PC-3 (cell line): ENCODE measurements around the gene ZNF738. TPM values are rescaled to one million over a fixed set of nuclear protein-coding genes. Genes with fewer than 3 reads are reported as not detected.
"Not testable (repeated sequence)": the region's sequence is repeated elsewhere in the genome, so short reads cannot be mapped to it uniquely, and the experiment has no call there.

Experiments
- ATAC-seq: fragments of 200-7000 bp; cut with Tn5 transposase; 2 replicates; pipeline ENCODE4 v1.9.1; 2020; ENCODE audit warnings: mild to moderate bottlenecking, moderate library complexity
- Bru-seq: library from RNA; stranded (reverse); fragments of 400-500 nt; gene quantifications from one replicate; lab custom pipeline; 2021; lab: Mats Ljungman, UMichigan
- BruChase-seq, 2 experiments: library from RNA; stranded (reverse); fragments of 400-500 nt; gene quantifications; one replicate each; lab custom pipeline; 2021; lab: Mats Ljungman, UMichigan
- BruUV-seq: library from RNA; stranded (reverse); fragments of 400-500 nt; replicated peaks from 2 replicates; lab custom pipeline; 2021; lab: Mats Ljungman, UMichigan
- CTCF ChIA-PET: fragments of 300-600 bp; sonication (Branson Sonifier 250); formaldehyde crosslinking; loops from one replicate; lab custom pipeline; 2022; ENCODE audit warnings: antibody characterized with exemption; lab: Charles Lee
- POLR2A ChIA-PET: fragments of 300-600 bp; sonication (Branson Sonifier 250); formaldehyde crosslinking; loops from one replicate; lab custom pipeline; 2022; ENCODE audit warnings: antibody characterized with exemption; ENCODE audit not compliant: unreplicated experiment; lab: Charles Lee
- DNase-seq: peaks from one replicate; pipeline ENCODE4 v3.0.0-alpha.2; 2015
- H2AFZ ChIP-seq: fragments of 300-600 bp; sonication (generic); 2 replicates; pipeline ENCODE4 v1.6.0; 2016; ENCODE audit warnings: antibody characterized with exemption, low read length
- H3F3A ChIP-seq: fragments of 300-600 bp; sonication (generic); one replicate; pipeline ENCODE4 v1.6.0; 2017; ENCODE audit warnings: antibody characterized with exemption, low read length, control low read depth, mild to moderate bottlenecking; ENCODE audit not compliant: unreplicated experiment
- H3K27ac ChIP-seq: fragments of 300-600 bp; sonication (generic); 2 replicates; pipeline ENCODE4 v1.5.1; 2016; ENCODE audit warnings: mild to moderate bottlenecking, low read length
- H3K27me3 ChIP-seq: fragments of 300-600 bp; sonication (generic); 2 replicates; pipeline ENCODE4 v1.6.1; 2016; ENCODE audit warnings: low read length, mixed read lengths
- H3K36me3 ChIP-seq: fragments of 300-600 bp; sonication (generic); 2 replicates; pipeline ENCODE4 v1.6.1; 2016; ENCODE audit warnings: low read depth, mixed run types, low read length, mixed read lengths
- H3K4me1 ChIP-seq: fragments of 300-600 bp; sonication (generic); 2 replicates; pipeline ENCODE4 v1.5.1; 2016; ENCODE audit warnings: low read length; ENCODE audit not compliant: insufficient read depth
- H3K4me2 ChIP-seq: fragments of 300-600 bp; sonication (generic); 2 replicates; pipeline ENCODE4 v1.6.0; 2016; ENCODE audit warnings: low read length
- H3K4me3 ChIP-seq: fragments of 300-600 bp; sonication (generic); 2 replicates; pipeline ENCODE4 v1.5.1; 2016; ENCODE audit warnings: mild to moderate bottlenecking, low read length, mixed read lengths
- H3K79me2 ChIP-seq: fragments of 300-600 bp; sonication (generic); 2 replicates; pipeline ENCODE4 v1.6.1; 2017; ENCODE audit warnings: low read length, mixed read lengths
- H3K9ac ChIP-seq: fragments of 300-600 bp; sonication (generic); 2 replicates; pipeline ENCODE4 v1.6.0; 2016; ENCODE audit warnings: mild to moderate bottlenecking, low read length
- H3K9me2 ChIP-seq: fragments of 300-600 bp; sonication (generic); replicated peaks from 2 replicates; pipeline ENCODE4 v1.6.1; 2016; ENCODE audit warnings: mixed run types, low read length, mixed read lengths
- H3K9me3 ChIP-seq: fragments of 300-600 bp; sonication (generic); 2 replicates; pipeline ENCODE4 v1.6.1; 2016; ENCODE audit warnings: low read length, mixed read lengths
- H4K20me1 ChIP-seq: fragments of 300-600 bp; sonication (generic); 2 replicates; pipeline ENCODE4 v1.6.1; 2016; ENCODE audit warnings: low read length, mixed read lengths
- EZH2 ChIP-seq: fragments of 300-600 bp; sonication (generic); IDR thresholded peaks from one replicate; pipeline ENCODE4 v1.6.1; 2017; ENCODE audit warnings: antibody characterized with exemption, mild to moderate bottlenecking, low read length; ENCODE audit not compliant: unreplicated experiment
- EZH2phosphoT487 ChIP-seq: fragments of 300-600 bp; sonication (generic); IDR thresholded peaks from 2 replicates; pipeline ENCODE4 v1.6.1; 2018; ENCODE audit warnings: mild to moderate bottlenecking, antibody characterized with exemption, low read length, borderline replicate concordance
- intact Hi-C: fragments of 100-400 bp; cut with micrococcal nuclease; formaldehyde crosslinking; loops from 2 replicates; pipeline ENCODE4 v1.9.0; 2023
- long read RNA-seq: library from polyadenylated mRNA; unstranded; transcript quantifications from one replicate; pipeline ENCODE4 v2.0.0, GENCODE V29; 2021; ENCODE audit not compliant: unreplicated experiment
- total RNA-seq: library from RNA; depleted of rRNA; stranded (reverse); fragments of >200 nt; gene quantifications from 2 replicates; pipeline ENCODE4 v1.2.3, GENCODE V29; 2014; rRNA removed
- TF ChIP-seq, protein P1 (sequence below): fragments of 300-600 bp; sonication (generic); conservative IDR thresholded peaks from 2 replicates; pipeline ENCODE4 v1.5.1; 2017; ENCODE audit warnings: antibody characterized with exemption, low read depth, mild to moderate bottlenecking, low read length

Gene ZNF738
- total RNA-seq (6.0 and 8.1 TPM in 2 replicates), Bru-seq, nascent RNA (percentile 49 among the genes with signal in this experiment), BruChase-seq, experiment 1, labeled RNA remaining after a 6-hour chase (percentile 42 among the genes with signal in this experiment), BruChase-seq, experiment 2, labeled RNA remaining after a 2-hour chase (percentile 46 among the genes with signal in this experiment)
- long read RNA-seq, partial matches to known transcripts = 1 of 1 reads
- long read RNA-seq, other reads (novel, unspliced or antisense) = 0 of 1 reads

DNA sequence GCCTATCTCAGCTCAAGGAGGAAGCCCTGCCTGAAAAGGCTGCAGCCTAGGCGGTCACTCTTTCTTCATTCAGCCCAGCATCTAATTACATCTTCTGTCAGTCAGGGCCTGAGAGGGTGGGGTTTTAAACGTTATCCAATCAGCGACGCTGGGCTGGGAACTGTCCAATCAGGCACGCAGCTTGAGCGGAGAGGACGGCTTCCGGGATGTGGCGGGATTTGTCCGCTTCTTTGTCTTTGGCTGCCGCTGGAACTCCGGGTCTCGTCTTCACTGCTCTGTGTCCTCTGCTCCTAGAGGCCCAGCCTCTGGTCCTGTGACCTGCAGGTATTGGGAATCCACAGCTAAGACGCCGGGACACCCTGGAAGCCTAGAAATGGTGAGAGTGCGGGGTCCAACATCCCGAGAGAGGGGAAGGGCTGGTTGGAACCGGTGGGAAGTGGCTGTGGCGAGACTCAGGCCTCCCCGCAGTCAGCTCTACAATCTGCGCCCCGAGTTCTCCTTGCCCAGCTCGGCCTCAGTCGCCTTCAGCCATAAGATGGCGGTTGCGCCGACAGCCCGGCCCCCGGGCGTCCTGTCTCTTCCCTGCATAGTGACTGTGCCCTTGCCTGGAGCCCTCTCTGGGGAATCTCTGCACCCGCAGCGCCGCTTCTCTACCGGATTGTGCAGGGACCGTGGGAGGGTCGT is at the start of gene ZNF738:
Gene ZNF738 (plus strand): TSS at position 233 of the 684 bp plus-strand sequence. CDS start 141 bp downstream, at position 374.
- Histone ChIP-seq H2AFZ (peak within 1 kb of the TSS; percentile 79), H3K4me1 (no peaks in the 10 kb centered on the region), H3K9me3 (peaks cover 12% of the 10 kb centered on the region; the same call in 1 of the 2 replicates), H3F3A (no peaks in the 10 kb centered on the region), H3K27ac (no peak within 1 kb of the TSS), H3K9ac (peak within 1 kb of the TSS; percentile 65), H3K36me3 (peaks cover 25% of the 10 kb centered on the region), H3K27me3 (no peaks in the 10 kb centered on the region), H3K9me2 (no peaks in the 10 kb centered on the region), H3K79me2 (peaks cover 13% of the 10 kb centered on the region; the same call in 1 of the 2 replicates), H3K4me2 (peak within 1 kb of the TSS; percentile 56), H4K20me1 (no peaks in the 10 kb centered on the region), H3K4me3 (peak within 1 kb of the TSS; percentile 68)
- POLR2A ChIA-PET = interaction anchor here (0.6 to 0.7 kb wide), 2 partner anchors 339 to 431 kb away, joined by 3 to 5 read pairs; partner anchors contain the start of gene ZNF430
- TF ChIP-seq EZH2phosphoT487 = no peak
- no peak for TF ChIP-seq EZH2
- TF ChIP-seq, protein P1, sequence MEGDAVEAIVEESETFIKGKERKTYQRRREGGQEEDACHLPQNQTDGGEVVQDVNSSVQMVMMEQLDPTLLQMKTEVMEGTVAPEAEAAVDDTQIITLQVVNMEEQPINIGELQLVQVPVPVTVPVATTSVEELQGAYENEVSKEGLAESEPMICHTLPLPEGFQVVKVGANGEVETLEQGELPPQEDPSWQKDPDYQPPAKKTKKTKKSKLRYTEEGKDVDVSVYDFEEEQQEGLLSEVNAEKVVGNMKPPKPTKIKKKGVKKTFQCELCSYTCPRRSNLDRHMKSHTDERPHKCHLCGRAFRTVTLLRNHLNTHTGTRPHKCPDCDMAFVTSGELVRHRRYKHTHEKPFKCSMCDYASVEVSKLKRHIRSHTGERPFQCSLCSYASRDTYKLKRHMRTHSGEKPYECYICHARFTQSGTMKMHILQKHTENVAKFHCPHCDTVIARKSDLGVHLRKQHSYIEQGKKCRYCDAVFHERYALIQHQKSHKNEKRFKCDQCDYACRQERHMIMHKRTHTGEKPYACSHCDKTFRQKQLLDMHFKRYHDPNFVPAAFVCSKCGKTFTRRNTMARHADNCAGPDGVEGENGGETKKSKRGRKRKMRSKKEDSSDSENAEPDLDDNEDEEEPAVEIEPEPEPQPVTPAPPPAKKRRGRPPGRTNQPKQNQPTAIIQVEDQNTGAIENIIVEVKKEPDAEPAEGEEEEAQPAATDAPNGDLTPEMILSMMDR = no peak
- ATAC-seq (peak; percentile 94), DNase-seq (peak; percentile 82)
- intact Hi-C loops = no loop called here
- CTCF ChIA-PET = no interaction called here
- BruUV-seq = TSS peak; percentile 63

GRCh38 chr19:21312807-21313206 is 46.0 kb upstream of the ZNF738 start:
- BruUV-seq, intact Hi-C loops, H3K79me2 ChIP-seq, H3K27ac ChIP-seq, H3K27me3 ChIP-seq, ATAC-seq, H4K20me1 ChIP-seq, H3K4me3 ChIP-seq, H3K9ac ChIP-seq, H2AFZ ChIP-seq, H3F3A ChIP-seq, POLR2A ChIA-PET, DNase-seq, H3K4me2 ChIP-seq, H3K9me2 ChIP-seq, H3K4me1 ChIP-seq: not testable (repeated sequence)
- CTCF ChIA-PET = interaction anchor here (0.6 kb wide), 1 partner anchor 12 kb away, joined by 4 read pairs; no protein-coding TSS in a partner anchor
- Histone ChIP-seq H3K36me3 (peaks cover 59% of the 10 kb centered on the region), H3K9me3 (0 out of 2 replicates have a peak, but pooled peaks cover 11% of the 10 kb centered on the region)

- no peaks in the 10 kb centered on the region for H3F3A ChIP-seq
- H4K20me1 ChIP-seq = no peaks in the 10 kb centered on the region
- no peak overlapping the region for H2AFZ ChIP-seq
- ATAC-seq (no peak), DNase-seq (no peak)
- H3K79me2 ChIP-seq = peaks cover 9% of the 10 kb centered on the region
- H3K27me3 ChIP-seq = no peaks in the 10 kb centered on the region
- no TSS peak for BruUV-seq
- POLR2A ChIA-PET = no interaction called here
- H3K4me1 ChIP-seq = no peaks in the 10 kb centered on the region
- no peaks in the 10 kb centered on the region for H3K9me2 ChIP-seq
- no peak overlapping the region for H3K9ac ChIP-seq
- no peak overlapping the region for H3K27ac ChIP-seq
- no peak overlapping the region for H3K4me2 ChIP-seq
- CTCF ChIA-PET = no interaction called here
- H3K36me3 ChIP-seq = peaks cover 59% of the 10 kb centered on the region
- TF ChIP-seq EZH2 (no peak), EZH2phosphoT487 (no peak)
- TF ChIP-seq, protein P1 = no peak
- intact Hi-C loops = no loop called here
- H3K4me3 ChIP-seq = no peak overlapping the region
- H3K9me3 ChIP-seq = 0 out of 2 replicates have a peak, but pooled peaks cover 17% of the 10 kb centered on the region
Observed at GRCh38 chr19:21314676-21315075, 44.1 kb upstream of the ZNF738 start.
